ENCODE results near the gene CBX1. TPM values are rescaled to one million over a fixed set of nuclear protein-coding genes. Genes with fewer than 3 reads are reported as not detected.

The CBX1 gene
- total RNA-seq, 4 donors from 2014 or later, result 24.0 to 59.0 (median 28.9) TPM

DNA sequence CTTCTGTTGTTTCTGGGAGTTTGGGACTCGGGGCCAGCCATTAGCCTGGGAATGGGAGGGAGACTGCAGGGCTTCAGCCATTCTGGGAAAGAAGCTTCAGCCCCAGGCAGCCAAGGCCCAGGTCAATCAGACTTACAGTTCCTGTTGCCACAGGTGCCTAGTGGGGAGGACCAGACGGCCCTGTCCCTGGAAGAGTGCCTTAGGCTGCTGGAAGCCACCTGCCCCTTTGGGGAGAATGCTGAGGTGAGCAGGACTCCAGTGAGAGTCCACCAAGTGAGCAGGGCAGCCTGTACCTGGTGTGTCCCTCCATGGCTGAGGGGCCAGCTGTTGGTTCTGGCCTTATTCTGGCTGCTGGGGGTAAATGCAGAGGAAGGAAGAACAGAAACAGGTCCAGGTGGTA, 44.4 kb downstream of the CBX1 start:
- peaks cover 3 to 73% (median 36%) of the 10 kb centered on the region in 3 donors for H3K36me3 ChIP-seq
- no peaks in the 10 kb centered on the region for H3K9me3 ChIP-seq
- DNase-seq (ENCODE audit: low spot score in 2 of 2), result no peak
- H3K4me3 ChIP-seq, result no peak overlapping the region
- H3K27me3 ChIP-seq, result no peaks in the 10 kb centered on the region
- TF ChIP-seq EP300 (IDR thresholded peaks at IDR 0.05) (no peak), POLR2A (IDR thresholded peaks at IDR 0.05) (no peak), CTCF (IDR thresholded peaks at IDR 0.05) (no peak)
- peaks cover 0 to 74% (median 40%) of the 10 kb centered on the region in 4 donors for H3K4me1 ChIP-seq
- peak overlapping the region in 1 of 4 donors; percentile 97 for H3K27ac ChIP-seq
- whole genome bisulfite sequencing, 2 donors, result 56 to 93% methylated on average over 2 of the region's 2 CpGs

DNA sequence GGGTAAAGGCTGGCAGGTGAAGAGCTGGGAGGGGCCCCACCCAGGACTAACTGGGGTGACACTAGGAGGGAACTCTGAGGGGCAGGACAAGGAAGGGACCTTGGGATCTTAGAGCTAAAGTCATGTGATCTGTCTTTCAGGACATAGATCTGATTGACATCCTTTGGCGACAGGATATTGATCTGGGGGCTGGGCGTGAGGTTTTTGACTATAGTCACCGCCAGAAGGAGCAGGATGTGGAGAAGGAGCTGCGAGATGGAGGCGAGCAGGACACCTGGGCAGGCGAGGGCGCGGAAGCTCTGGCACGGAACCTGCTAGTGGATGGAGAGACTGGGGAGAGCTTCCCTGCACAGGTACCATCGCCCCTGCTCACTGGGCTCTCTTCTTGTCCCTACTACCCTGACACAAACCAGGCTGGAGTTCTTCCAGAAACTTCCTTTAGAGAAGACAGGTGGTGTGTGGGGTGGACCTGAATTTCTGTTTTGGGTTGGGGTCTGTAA, 45.0 kb downstream of the CBX1 start:
- WGBS, 2 donors, result 91 to 94% methylated on average over 10 of the region's 10 CpGs
- Histone ChIP-seq H3K4me3 (no peak overlapping the region), H3K9me3 (no peaks in the 10 kb centered on the region), H3K36me3 (peaks cover 3 to 71% (median 33%) of the 10 kb centered on the region in 3 donors), H3K4me1 (peaks cover 0 to 80% (median 45%) of the 10 kb centered on the region in 4 donors), H3K27ac (peak overlapping the region in 2 of 4 donors; percentile 97), H3K27me3 (no peaks in the 10 kb centered on the region)
- TF ChIP-seq POLR2A (IDR thresholded peaks at IDR 0.05), result no peak
- no peak for TF ChIP-seq CTCF (IDR thresholded peaks at IDR 0.05)
- TF ChIP-seq EP300 (IDR thresholded peaks at IDR 0.05), result no peak
- DNase-seq (ENCODE audit: low spot score in 2 of 2), result no peak

DNA sequence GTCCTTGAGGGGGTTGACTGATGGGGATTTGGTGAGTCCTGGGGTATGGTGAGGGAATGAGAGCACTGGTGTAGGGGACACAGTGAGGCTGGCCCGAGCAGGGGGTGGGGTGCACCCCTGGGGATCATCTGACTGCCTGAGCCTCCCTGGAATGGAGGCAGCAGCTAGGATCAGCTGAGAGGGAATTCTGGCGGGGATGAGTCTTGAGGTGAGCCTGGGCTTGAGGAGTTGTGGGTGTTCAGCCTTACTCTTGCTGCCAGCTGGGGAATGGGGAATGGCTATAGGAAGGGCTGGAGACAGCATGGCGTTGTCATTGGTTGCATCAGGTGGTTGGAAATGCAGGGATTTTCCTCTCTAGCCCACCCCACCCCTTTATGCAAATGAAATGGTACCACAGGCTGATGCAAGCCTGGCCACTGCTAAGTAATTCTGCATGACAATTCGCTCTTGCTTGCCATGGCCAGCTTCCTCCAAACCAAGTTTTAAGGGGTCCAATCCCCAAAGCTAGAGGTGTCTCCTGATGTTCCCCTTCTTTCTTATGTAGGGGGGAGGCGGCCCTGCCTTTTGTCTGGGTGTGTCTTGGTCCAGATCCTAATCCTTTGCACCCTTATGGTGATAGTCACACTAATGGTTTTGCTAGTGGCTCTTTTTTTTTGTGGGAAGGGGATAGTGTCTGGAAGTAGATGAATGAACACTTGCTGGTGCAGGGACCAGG, 45.6 kb downstream of the CBX1 start:
- no peaks in the 10 kb centered on the region for H3K27me3 ChIP-seq
- DNase-seq (ENCODE audit: low spot score in 2 of 2), result no peak
- 72 to 77% methylated on average over 5 of the region's 5 CpGs for WGBS, 2 donors
- peak overlapping the region in 3 of 4 donors; percentile 93 to 97 (median 97) for H3K27ac ChIP-seq
- peaks cover 0 to 83% (median 52%) of the 10 kb centered on the region in 4 donors for H3K4me1 ChIP-seq
- no peak for TF ChIP-seq CTCF (IDR thresholded peaks at IDR 0.05)
- no peak for TF ChIP-seq POLR2A (IDR thresholded peaks at IDR 0.05)
- no peak for TF ChIP-seq EP300 (IDR thresholded peaks at IDR 0.05)
- peaks cover 3 to 71% (median 30%) of the 10 kb centered on the region in 3 donors for H3K36me3 ChIP-seq
- peak overlapping the region in 2 of 4 donors; percentile 37 to 85 for H3K4me3 ChIP-seq
- H3K9me3 ChIP-seq, result no peaks in the 10 kb centered on the region

DNA sequence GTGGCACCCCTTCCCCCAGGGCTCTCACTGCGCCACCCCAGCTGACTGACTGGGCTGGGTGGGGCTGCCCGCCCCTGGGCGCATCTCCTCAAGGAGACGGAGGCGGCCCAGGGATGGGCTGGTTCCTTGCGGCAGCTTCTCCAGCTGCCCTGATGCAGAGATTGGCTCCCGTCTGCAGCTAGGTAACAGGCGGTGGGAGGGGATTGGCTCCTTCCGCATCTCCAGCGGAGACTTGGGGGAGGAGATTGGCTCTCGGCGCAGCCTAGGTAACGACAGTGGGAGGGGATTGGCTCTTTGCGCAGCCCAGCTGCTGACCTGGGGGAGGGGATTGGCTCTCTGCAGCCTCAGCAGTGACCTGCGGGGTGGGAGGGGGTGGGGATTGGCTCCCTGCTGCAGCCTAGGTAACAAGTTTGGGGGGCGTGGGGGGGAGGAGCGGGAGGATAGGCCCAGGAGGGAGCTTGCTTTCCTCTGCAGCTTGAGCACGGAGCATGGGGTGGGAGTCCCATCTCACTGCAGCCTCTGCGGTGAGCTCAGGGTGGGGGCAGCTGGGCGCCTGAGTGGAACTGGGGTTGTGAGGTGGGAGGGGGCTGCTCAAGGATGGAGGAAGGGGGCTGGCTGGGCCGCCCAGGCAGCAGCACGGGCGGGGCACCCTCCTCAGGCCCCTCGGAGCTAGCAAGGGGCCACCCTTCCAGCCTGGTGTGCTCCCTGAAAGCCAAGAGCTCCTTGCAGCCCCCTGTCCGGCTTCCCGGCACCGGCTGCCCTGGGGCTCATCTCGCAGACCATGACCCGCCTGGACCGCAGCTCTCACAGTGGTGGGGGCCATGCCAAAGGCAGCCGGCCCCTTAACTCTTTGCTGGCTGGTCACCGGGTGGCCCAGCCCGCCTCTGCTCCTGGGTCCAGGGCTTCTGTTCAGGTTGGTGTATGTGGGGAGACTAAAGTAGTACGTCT, 46.8 kb downstream of the CBX1 start:
- 21 to 28% methylated on average over 22 to 32 of the region's 34 CpGs for WGBS, 2 donors
- Histone ChIP-seq H3K4me3 (peak overlapping the region; percentile 27 to 85 (median 33)), H3K4me1 (peaks cover 0 to 84% (median 62%) of the 10 kb centered on the region in 4 donors), H3K27me3 (no peaks in the 10 kb centered on the region), H3K9me3 (no peaks in the 10 kb centered on the region), H3K27ac (peak overlapping the region; percentile 93 to 97 (median 96)), H3K36me3 (peaks cover 3 to 62% (median 22%) of the 10 kb centered on the region in 3 donors)
- TF ChIP-seq CTCF (IDR thresholded peaks at IDR 0.05), result peak in 1 of 5 experiments; percentile 8
- TF ChIP-seq POLR2A (IDR thresholded peaks at IDR 0.05), result no peak
- TF ChIP-seq EP300 (IDR thresholded peaks at IDR 0.05), result peak in 1 of 2 donors; percentile 41
- peak; percentile 58 to 60 for DNase-seq (ENCODE audit: low spot score in 2 of 2)
